ENCODE measurements around the gene VPS26A.

VPS26A gene

GRCh38 chr10:69123747-69124562 lies at the start of gene VPS26A:
VPS26A (plus strand) TSS chr10:69124178; CDS start chr10:69124278, 100 bp downstream.
- peak; percentile 97 for DNase-seq (ENCODE audit: low read depth in 2 of 2)

- DNase-seq (ENCODE audit: low read depth in 2 of 2) = no peak
Measured at GRCh38 chr10:69074532-69074931, 49.4 kb upstream of the VPS26A start.

GRCh38 chr10:69075431-69075830 lies 48.5 kb upstream of the VPS26A start:
- DNase-seq (ENCODE audit: low read depth in 2 of 2) = no peak

- DNase-seq (ENCODE audit: low read depth in 2 of 2) = no peak
Measured at GRCh38 chr10:69078311-69078710, 45.7 kb upstream of the VPS26A start.

GRCh38 chr10:69080226-69080625 lies 43.8 kb upstream of the VPS26A start:
- no peak for DNase-seq (ENCODE audit: low read depth in 2 of 2)

GRCh38 chr10:69086001-69086509 lies 37.9 kb upstream of the VPS26A start:
- DNase-seq (ENCODE audit: low read depth in 2 of 2) = no peak

- DNase-seq (ENCODE audit: low read depth in 2 of 2) = peak; percentile 57 to 62
Measured at GRCh38 chr10:69087590-69088470, 36.1 kb upstream of the VPS26A start, which contains the start of gene SRGN. SRGN (plus strand) TSS chr10:69088103; CDS start chr10:69088158, 55 bp downstream.

GRCh38 chr10:69088471-69088769 lies 35.6 kb upstream of the VPS26A start:
- no peak for DNase-seq (ENCODE audit: low read depth in 2 of 2)

GRCh38 chr10:69088801-69089501 lies 35.0 kb upstream of the VPS26A start:
- no peak for DNase-seq (ENCODE audit: low read depth in 2 of 2)

- peak; percentile 68 to 80 for DNase-seq (ENCODE audit: low read depth in 2 of 2)
Measured at GRCh38 chr10:69089638-69090599, 34.1 kb upstream of the VPS26A start.

GRCh38 chr10:69090685-69091084 lies 33.3 kb upstream of the VPS26A start:
- DNase-seq (ENCODE audit: low read depth in 2 of 2) = no peak

GRCh38 chr10:69091143-69091651 lies 32.8 kb upstream of the VPS26A start:
- no peak for DNase-seq (ENCODE audit: low read depth in 2 of 2)

GRCh38 chr10:69092959-69093850 lies 30.8 kb upstream of the VPS26A start:
- peak; percentile 45 to 61 for DNase-seq (ENCODE audit: low read depth in 2 of 2)

- DNase-seq (ENCODE audit: low read depth in 2 of 2) = no peak
Measured at GRCh38 chr10:69093933-69094332, 30.0 kb upstream of the VPS26A start.

- DNase-seq (ENCODE audit: low read depth in 2 of 2) = no peak
Measured at GRCh38 chr10:69096045-69096444, 27.9 kb upstream of the VPS26A start.

- no peak for DNase-seq (ENCODE audit: low read depth in 2 of 2)
Measured at GRCh38 chr10:69097729-69098128, 26.2 kb upstream of the VPS26A start.

- DNase-seq (ENCODE audit: low read depth in 2 of 2) = no peak
Measured at GRCh38 chr10:69100136-69100872, 23.7 kb upstream of the VPS26A start.

- no peak for DNase-seq (ENCODE audit: low read depth in 2 of 2)
Measured at GRCh38 chr10:69101451-69102095, 22.4 kb upstream of the VPS26A start.

Data from stimulated activated CD8-positive, alpha-beta memory T cell treated with anti-CD3 and anti-CD28 coated beads, Interleukin-15, amount 100 ng/mL, for 48 hours (primary cell).